ENCODE measurements around the gene LMNTD1. TPM values are rescaled to one million over a fixed set of nuclear protein-coding genes. Genes with fewer than 3 reads are reported as not detected.

Gene LMNTD1
- total and polyA plus RNA-seq, 9 of the 15 experiments (the other 6 are each of a cell fraction or from before 2014, with no cell fraction given) = not detected

DNA sequence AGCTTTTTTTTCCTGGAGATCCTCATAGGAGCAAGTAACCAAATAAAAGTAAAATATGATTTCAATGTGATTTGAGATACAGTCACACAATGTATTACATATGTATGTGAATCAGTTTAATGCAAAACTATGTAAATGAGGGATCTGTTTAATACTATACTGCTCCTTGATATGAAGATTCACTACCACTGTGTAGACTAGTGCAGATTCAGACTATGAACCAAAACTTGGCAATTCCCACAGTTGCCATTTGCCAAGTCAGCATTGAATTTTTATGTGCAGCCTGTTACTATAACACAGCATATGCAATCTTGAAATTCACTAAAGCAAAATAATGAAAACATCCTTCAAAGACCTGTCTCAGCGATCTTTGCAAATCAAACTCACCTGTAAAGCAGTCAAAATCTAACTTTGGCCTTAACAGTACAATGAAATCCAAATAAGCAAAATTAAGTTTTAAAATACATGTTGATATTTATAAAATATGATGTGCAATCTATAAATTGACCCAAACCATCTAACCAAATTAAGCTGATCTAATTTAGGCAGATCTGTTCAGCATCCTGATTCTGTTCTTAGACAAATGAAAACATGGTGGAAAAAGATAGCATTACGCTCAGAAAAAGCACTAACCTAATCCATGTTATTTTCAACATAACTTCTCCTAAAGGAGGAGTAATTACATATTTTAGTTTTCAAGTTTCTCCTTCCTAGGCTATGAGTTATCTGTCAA is 25.5 kb upstream of the LMNTD1 start:
- TF ChIP-seq E2F8 (IDR thresholded peaks at IDR 0.05; ENCODE audit: low read depth, partially characterized antibody) (no peak), ATF2 (CRISPR knock-in tag; IDR thresholded peaks at IDR 0.05) (no peak), ZNF217 (CRISPR knock-in tag; IDR thresholded peaks at IDR 0.05) (no peak), CCAR2 (IDR thresholded peaks at IDR 0.05; ENCODE audit: low read depth, low read length) (no peak), MEF2A (IDR thresholded peaks at IDR 0.05; ENCODE audit: control insufficient read depth, low read depth, low read length) (no peak), NCOR1 (IDR thresholded peaks at IDR 0.05) (no peak)
- Histone ChIP-seq H3K4me1 (replicated peaks in 1 of 2; ENCODE audit: control insufficient read depth in 2 of 2, insufficient read depth in 2 of 2, low read length in 2 of 2) (no peaks in the 10 kb centered on the region), H3K4me2 (ENCODE audit: insufficient read depth, low read length) (no peak overlapping the region), H4K20me1 (replicated peaks; ENCODE audit: control insufficient read depth, insufficient read depth, low read length) (no peaks in the 10 kb centered on the region), H3K4me3 (no peak overlapping the region), H3K79me2 (ENCODE audit: control insufficient read depth, insufficient read depth, low read length) (no peaks in the 10 kb centered on the region), H3K27me3 (ENCODE audit: control insufficient read depth in 2 of 2, insufficient read depth in 2 of 2, low read length in 2 of 2) (no peaks in the 10 kb centered on the region), H2AFZ (ENCODE audit: low read depth, low read length) (no peak overlapping the region), H3K27ac (ENCODE audit: extremely low read depth, low read depth, low read length) (no peak overlapping the region), H3K36me3 (ENCODE audit: control insufficient read depth, insufficient read depth, low read length) (no peaks in the 10 kb centered on the region), H3K9me1 (ENCODE audit: control insufficient read depth, insufficient read depth, low read length) (no peaks in the 10 kb centered on the region), H3K9ac (ENCODE audit: insufficient read depth in 1 of 2, low read depth in 2 of 2, low read length in 2 of 2) (no peak overlapping the region), H3K9me3 (replicated peaks; ENCODE audit: control insufficient read depth, insufficient read depth, low read depth, low read length) (no peaks in the 10 kb centered on the region)
- 0% methylated on average over 2 of the region's 2 CpGs for WGBS (ENCODE audit: insufficient coverage, low coverage, missing lambda C conversion rate)
- DNase-seq (ENCODE audit: extremely low read depth in 1 of 4, low spot score in 3 of 4) (no peak), ATAC-seq (no peak), FAIRE-seq (no peak)
- in situ Hi-C loops (cut with MboI) = no loop called here
- ChIA-PET CTCF (ENCODE audit: low intra/inter-chr PET ratio) (no interaction called here), POLR2A (no interaction called here)
- intact Hi-C loops (cut with micrococcal nuclease) = no loop called here
- no TSS peak for BruUV-seq (replicated peaks)

Data from K562 (cell line).